HuH-7.5 (cell line): ENCODE results near the gene INAVA.
"Not testable (repeated sequence)": the region's sequence is repeated elsewhere in the genome, so short reads cannot be mapped to it uniquely, and the experiment has no call there.

Experiments used
- DNase-seq: peaks from one replicate; pipeline ENCODE4 v3.0.0; 2011; ENCODE audit warnings: low spot score

INAVA gene

GRCh38 chr1:200963888-200964287 lies 69.2 kb downstream of the INAVA start:
- not testable (repeated sequence) for DNase-seq
